LNCAP (cell line): ENCODE results near the gene DYRK3.

Source experiments
- TF ChIP-seq, protein P1 (sequence below): fragments of 450-650 bp; IDR thresholded peaks from 2 replicates; pipeline ENCODE4 v1.5.1; 2017; ENCODE audit warnings: mild to moderate bottlenecking

DYRK3 gene

DNA sequence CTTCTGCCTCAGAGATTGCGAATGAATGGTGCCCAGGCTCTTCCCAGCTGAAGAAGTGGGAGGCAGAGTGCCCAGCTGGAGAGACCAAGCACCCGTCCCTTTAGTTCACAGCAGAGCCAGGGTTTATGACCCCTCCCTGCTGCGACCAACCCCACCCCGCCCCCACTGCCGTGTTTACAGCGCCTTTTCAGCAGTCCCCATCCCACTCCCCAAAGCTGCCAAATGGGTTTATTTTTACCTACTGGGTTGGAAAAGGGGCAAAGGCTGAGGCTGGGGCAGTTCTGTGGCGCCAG lies 23.6 kb downstream of the DYRK3 start:
- TF ChIP-seq, protein P1, sequence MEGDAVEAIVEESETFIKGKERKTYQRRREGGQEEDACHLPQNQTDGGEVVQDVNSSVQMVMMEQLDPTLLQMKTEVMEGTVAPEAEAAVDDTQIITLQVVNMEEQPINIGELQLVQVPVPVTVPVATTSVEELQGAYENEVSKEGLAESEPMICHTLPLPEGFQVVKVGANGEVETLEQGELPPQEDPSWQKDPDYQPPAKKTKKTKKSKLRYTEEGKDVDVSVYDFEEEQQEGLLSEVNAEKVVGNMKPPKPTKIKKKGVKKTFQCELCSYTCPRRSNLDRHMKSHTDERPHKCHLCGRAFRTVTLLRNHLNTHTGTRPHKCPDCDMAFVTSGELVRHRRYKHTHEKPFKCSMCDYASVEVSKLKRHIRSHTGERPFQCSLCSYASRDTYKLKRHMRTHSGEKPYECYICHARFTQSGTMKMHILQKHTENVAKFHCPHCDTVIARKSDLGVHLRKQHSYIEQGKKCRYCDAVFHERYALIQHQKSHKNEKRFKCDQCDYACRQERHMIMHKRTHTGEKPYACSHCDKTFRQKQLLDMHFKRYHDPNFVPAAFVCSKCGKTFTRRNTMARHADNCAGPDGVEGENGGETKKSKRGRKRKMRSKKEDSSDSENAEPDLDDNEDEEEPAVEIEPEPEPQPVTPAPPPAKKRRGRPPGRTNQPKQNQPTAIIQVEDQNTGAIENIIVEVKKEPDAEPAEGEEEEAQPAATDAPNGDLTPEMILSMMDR = no peak

DNA sequence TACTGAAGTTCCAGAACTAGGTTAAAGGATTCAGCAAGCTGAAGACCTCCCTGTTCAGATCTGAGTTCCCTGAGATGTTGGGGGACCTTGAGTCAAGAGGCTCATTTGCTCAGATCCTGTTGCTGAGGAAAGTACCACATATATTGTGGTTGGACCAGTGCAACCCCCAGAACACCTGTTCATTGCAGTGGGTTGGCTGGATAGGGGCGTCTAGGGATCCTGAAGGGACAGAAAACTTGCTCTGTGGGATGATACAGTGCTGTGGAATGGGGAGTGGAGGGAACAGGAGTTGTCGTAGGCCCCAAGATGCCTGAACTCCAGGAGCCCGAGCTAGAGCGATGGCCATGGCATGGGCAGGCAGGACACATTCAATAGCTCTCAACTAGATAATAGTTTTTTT lies 24.8 kb downstream of the DYRK3 start:
- TF ChIP-seq, protein P1 = no peak

DNA sequence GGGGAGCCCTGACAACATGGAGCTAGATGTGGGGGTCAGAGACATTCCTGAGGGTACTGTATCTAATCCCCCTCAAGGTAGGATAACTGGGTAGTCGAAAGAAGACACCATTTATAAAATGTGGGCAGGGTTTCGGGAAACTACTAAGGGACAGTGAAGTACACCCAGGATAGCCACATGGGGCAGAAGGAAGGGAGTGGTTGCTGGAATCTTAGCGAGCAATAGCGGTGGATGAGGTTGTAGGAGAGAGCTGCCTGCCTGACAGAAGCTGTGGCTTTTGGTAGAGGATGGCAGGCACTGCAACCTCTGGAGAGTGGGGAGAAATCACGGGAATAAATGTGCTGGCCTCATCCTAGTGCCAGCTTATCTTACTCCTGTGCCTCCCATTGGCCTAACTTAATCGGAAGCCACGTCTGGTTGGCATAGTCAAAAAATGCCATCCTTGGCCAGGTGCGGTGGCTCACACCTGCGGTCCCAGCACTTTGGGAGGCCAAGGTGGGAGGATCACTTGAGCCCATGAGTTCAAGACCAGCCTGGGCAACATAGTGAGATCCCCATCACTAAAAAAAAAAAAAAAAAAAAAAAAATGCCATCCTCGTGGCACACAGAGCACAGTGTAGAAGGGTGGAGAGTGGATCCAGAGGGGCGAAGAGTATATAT lies 26.0 kb downstream of the DYRK3 start:
- TF ChIP-seq, protein P1 = no peak

- TF ChIP-seq, protein P1 = no peak
These were observed 27.2 kb downstream of the DYRK3 start for GRCh38 chr1:206662396-206663092.

DNA sequence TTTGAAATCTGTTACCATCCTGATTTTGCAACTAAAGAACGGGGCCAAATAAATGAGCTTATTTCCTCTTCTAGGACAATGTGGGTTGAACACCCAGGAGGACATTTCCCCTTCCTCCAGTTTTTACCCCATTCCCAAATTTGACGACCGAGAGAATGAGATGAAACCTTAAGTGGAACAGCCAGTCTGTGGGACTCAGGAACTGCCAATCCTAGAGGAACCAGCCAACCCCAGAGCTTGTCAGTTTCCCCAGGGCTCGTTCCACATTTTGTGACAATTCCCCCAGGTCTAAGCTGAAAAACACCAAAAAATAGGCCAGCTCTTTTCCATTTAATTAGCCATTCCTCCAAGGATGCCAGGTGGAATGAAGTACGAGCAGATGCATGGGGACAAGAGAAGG lies 28.0 kb downstream of the DYRK3 start:
- TF ChIP-seq, protein P1 = no peak

GRCh38 chr1:206663832-206664652 lies 28.7 kb downstream of the DYRK3 start:
- TF ChIP-seq, protein P1 = peak; percentile 93

GRCh38 chr1:206664740-206665139 lies 29.4 kb downstream of the DYRK3 start:
- TF ChIP-seq, protein P1 = no peak
